OCI-LY3 (cell line): ENCODE measurements around the gene PEMT.

Experiments used
- H2AFZ ChIP-seq: fragments of 200-600, 300-600 bp; shearing (Covaris generic); 2 replicates; pipeline ENCODE4 v1.6.0; 2014; ENCODE audit warnings: antibody characterized with exemption, low read depth, low read length
- H3K27ac ChIP-seq: fragments of 200-600, 300-600 bp; sonication (generic); 2 replicates; pipeline ENCODE4 v1.5.1; 2014; ENCODE audit warnings: mild to moderate bottlenecking, low read length, moderate library complexity, mixed read lengths
- H3K27me3 ChIP-seq: fragments of 200-600, 300-600 bp; sonication (generic); 2 replicates; pipeline ENCODE4 v1.6.1; 2014; ENCODE audit warnings: low read depth, low read length, mixed read lengths
- H3K36me3 ChIP-seq: fragments of 200-600, 300-600 bp; sonication (generic); replicated peaks from 2 replicates; pipeline ENCODE3; 2014; ENCODE audit warnings: low read depth, low read length, mixed read lengths
- H3K4me1 ChIP-seq: fragments of 300-600, 200-600 bp; sonication (generic); 2 replicates; pipeline ENCODE4 v1.6.1; 2014; ENCODE audit warnings: low read length, mixed read lengths
- H3K4me2 ChIP-seq: fragments of 200-600, 300-600 bp; sonication (generic); 2 replicates; pipeline ENCODE4 v1.6.1; 2014; ENCODE audit warnings: low read length, mixed read lengths
- H3K4me3 ChIP-seq: fragments of 300-600, 200-600 bp; sonication (generic); 2 replicates; pipeline ENCODE4 v1.5.1; 2014; ENCODE audit warnings: antibody characterized with exemption, mild to moderate bottlenecking, low read length, moderate library complexity
- H3K79me2 ChIP-seq: fragments of 300-600, 200-600 bp; shearing (Covaris generic); 2 replicates; pipeline ENCODE4 v1.6.1; 2014; ENCODE audit warnings: mild to moderate bottlenecking, low read length, mixed read lengths
- H3K9ac ChIP-seq: fragments of 300-600, 200-600 bp; shearing (Covaris generic); 2 replicates; pipeline ENCODE4 v1.6.0; 2014; ENCODE audit warnings: mild to moderate bottlenecking, low read length, moderate library complexity
- H3K9me3 ChIP-seq: fragments of 200-600, 300-600 bp; shearing (Covaris generic); 2 replicates; pipeline ENCODE4 v1.6.1; 2014; ENCODE audit warnings: low read length, mixed read lengths; ENCODE audit not compliant: insufficient read depth
- H4K20me1 ChIP-seq: fragments of 200-600, 300-600 bp; sonication (generic); 2 replicates; pipeline ENCODE4 v1.6.1; 2016; ENCODE audit warnings: low read length, mixed read lengths; ENCODE audit not compliant: insufficient read depth
- EZH2phosphoT487 ChIP-seq: fragments of 200-600 bp; shearing (Covaris generic); IDR thresholded peaks from 2 replicates; pipeline ENCODE4 v1.6.1; 2018; ENCODE audit warnings: antibody characterized with exemption, mixed run types, low read depth
- TF ChIP-seq, protein P1 (sequence below): fragments of 200-600, 300-600 bp; sonication (generic); IDR thresholded peaks from 2 replicates; pipeline ENCODE4 v1.5.1; 2014; ENCODE audit warnings: antibody characterized with exemption, low read length, low read depth

PEMT gene

GRCh38 chr17:17603178-17603894 lies 11.8 kb upstream of the PEMT start:
- Histone ChIP-seq H2AFZ (no peak overlapping the region), H3K4me3 (no peak overlapping the region), H3K36me3 (no peaks in the 10 kb centered on the region), H3K9me3 (no peaks in the 10 kb centered on the region), H3K9ac (no peak overlapping the region), H4K20me1 (no peaks in the 10 kb centered on the region), H3K4me1 (no peaks in the 10 kb centered on the region), H3K27me3 (no peaks in the 10 kb centered on the region), H3K79me2 (no peaks in the 10 kb centered on the region), H3K27ac (no peak overlapping the region), H3K4me2 (no peak overlapping the region)
- no peak for TF ChIP-seq EZH2phosphoT487
- TF ChIP-seq, protein P1, sequence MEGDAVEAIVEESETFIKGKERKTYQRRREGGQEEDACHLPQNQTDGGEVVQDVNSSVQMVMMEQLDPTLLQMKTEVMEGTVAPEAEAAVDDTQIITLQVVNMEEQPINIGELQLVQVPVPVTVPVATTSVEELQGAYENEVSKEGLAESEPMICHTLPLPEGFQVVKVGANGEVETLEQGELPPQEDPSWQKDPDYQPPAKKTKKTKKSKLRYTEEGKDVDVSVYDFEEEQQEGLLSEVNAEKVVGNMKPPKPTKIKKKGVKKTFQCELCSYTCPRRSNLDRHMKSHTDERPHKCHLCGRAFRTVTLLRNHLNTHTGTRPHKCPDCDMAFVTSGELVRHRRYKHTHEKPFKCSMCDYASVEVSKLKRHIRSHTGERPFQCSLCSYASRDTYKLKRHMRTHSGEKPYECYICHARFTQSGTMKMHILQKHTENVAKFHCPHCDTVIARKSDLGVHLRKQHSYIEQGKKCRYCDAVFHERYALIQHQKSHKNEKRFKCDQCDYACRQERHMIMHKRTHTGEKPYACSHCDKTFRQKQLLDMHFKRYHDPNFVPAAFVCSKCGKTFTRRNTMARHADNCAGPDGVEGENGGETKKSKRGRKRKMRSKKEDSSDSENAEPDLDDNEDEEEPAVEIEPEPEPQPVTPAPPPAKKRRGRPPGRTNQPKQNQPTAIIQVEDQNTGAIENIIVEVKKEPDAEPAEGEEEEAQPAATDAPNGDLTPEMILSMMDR, result no peak

- no peaks in the 10 kb centered on the region for H3K36me3 ChIP-seq
- H3K9me3 ChIP-seq, result no peaks in the 10 kb centered on the region
- TF ChIP-seq EZH2phosphoT487, result no peak
- TF ChIP-seq, protein P1, result no peak
- H4K20me1 ChIP-seq, result no peaks in the 10 kb centered on the region
- no peaks in the 10 kb centered on the region for H3K27me3 ChIP-seq
- H3K4me1 ChIP-seq, result no peaks in the 10 kb centered on the region
- no peak overlapping the region for H3K27ac ChIP-seq
- no peak overlapping the region for H3K4me2 ChIP-seq
- no peak overlapping the region for H3K9ac ChIP-seq
- H3K4me3 ChIP-seq, result no peak overlapping the region
- H2AFZ ChIP-seq, result no peak overlapping the region
- no peaks in the 10 kb centered on the region for H3K79me2 ChIP-seq
These were observed 8.5 kb upstream of the PEMT start for GRCh38 chr17:17599965-17600364.

DNA sequence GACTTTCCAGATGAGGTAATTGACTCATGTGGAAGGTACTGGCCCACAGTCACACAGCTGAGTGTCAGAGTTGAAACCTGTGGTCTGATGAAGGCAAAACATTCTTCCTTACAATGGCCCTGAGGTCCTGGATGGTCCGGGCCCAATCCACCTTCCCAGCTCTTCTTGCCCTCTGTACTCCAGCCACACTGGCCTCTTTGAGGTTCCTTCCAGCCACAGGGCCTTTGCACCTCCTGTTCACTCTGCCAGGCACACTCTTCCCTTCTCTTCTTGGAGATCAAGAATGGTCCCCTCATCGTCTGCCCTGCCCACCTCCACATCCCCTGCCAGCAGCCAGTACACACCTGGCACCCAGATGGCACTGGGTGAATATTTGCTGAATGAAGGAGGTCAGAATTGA lies 6.5 kb upstream of the PEMT start:
- Histone ChIP-seq H2AFZ (no peak overlapping the region), H3K27me3 (no peaks in the 10 kb centered on the region), H3K79me2 (no peaks in the 10 kb centered on the region), H3K36me3 (no peaks in the 10 kb centered on the region), H3K4me3 (no peak overlapping the region), H3K4me2 (no peak overlapping the region), H3K9me3 (no peaks in the 10 kb centered on the region), H4K20me1 (no peaks in the 10 kb centered on the region), H3K4me1 (no peaks in the 10 kb centered on the region), H3K27ac (no peak overlapping the region), H3K9ac (no peak overlapping the region)
- TF ChIP-seq EZH2phosphoT487, result no peak
- TF ChIP-seq, protein P1, result no peak

GRCh38 chr17:17595755-17596154 lies 4.2 kb upstream of the PEMT start:
- Histone ChIP-seq H3K4me1 (no peaks in the 10 kb centered on the region), H3K79me2 (peaks cover 3% of the 10 kb centered on the region; the same call in 1 of the 2 replicates), H3K4me2 (no peak overlapping the region), H3K4me3 (no peak overlapping the region), H3K9me3 (no peaks in the 10 kb centered on the region), H4K20me1 (no peaks in the 10 kb centered on the region), H2AFZ (no peak overlapping the region), H3K27me3 (no peaks in the 10 kb centered on the region), H3K9ac (no peak overlapping the region), H3K36me3 (no peaks in the 10 kb centered on the region), H3K27ac (no peak overlapping the region)
- no peak for TF ChIP-seq EZH2phosphoT487
- TF ChIP-seq, protein P1, result no peak
